ENCODE results near the gene C1orf53. TPM values are rescaled to one million over a fixed set of nuclear protein-coding genes. Genes with fewer than 3 reads are reported as not detected.

C1orf53 gene
- total RNA-seq, 2 experiments from 2014 or later: 1.2 to 2.0 TPM

Other genes with a start within 250 kb of the C1orf53 start
- gene DENND1B, start 127.2 kb upstream of the C1orf53 start, total RNA-seq: 10 to 100 TPM; 22.3 to 23.9 TPM
- gene LHX9, start 14.7 kb downstream of the C1orf53 start, total RNA-seq: not detected